ENCODE results near the gene NR5A1.

NR5A1 gene

DNA sequence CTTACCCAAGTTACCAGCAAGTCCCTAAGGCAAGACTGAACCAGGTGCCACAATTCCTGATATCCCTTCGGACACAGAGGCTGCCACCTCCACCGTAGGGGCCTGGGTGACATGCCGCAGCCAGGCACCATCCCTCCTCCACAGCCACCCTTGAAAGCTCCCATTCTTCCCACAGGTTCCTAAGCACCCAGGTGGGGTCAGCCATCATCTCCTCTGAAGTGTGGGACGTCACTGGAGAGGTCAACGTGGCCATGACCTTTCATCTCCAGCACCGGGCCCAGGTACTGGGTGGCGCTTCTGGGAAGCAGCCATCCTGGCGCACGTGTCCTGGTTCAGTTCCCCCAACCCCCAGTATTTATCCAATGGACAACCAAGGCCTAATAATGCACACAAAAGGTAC, 48.8 kb downstream of the NR5A1 start:
- DNase-seq (ENCODE audit: low read depth in 2 of 2), result no peak

- no peak for DNase-seq (ENCODE audit: low read depth in 2 of 2)
Observed at GRCh38 chr9:124457887-124458431, 49.2 kb downstream of the NR5A1 start.

DNA sequence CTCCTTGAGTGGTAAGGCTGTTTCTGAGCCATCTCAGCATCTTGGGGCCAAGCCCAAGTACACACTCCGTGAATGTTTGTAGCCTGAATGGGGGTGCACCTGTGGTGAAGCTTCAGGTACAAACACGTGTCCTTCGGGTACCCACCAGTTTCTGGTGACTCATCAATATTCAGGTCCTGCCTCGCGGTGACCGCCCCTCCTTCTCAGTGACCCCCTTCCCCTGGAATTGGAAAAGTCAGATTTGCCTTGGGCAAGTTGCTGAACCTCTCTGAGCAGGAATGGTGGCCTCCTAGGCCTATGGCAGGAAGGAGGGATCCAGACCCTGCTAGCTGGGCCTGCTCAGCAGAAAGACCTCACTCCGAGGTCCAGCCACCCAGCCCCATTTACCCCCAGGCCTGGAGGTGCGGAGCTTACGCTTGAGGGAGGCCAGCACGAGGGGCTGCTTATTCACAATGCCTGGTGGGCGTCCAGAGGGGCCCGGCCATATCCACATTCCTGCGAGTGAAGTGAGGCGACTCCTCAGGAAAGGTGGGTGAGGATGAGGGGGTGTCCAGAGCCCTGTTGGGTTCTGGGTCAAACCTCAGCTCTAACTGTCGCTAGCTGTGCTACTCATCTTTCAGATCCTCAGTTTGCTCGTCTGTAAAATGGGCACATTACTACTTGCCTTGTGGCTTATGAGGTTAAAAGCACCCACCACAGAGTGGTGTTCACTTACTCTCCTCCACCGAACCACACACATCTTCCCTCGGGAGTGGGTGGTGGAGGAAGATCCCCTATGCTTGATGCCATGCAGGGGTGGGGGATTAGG, 49.9 kb downstream of the NR5A1 start:
- DNase-seq (ENCODE audit: low read depth in 2 of 2), result no peak

- no peak for DNase-seq (ENCODE audit: low read depth in 2 of 2)
Observed at GRCh38 chr9:124456341-124457078, 50.7 kb downstream of the NR5A1 start.

DNA sequence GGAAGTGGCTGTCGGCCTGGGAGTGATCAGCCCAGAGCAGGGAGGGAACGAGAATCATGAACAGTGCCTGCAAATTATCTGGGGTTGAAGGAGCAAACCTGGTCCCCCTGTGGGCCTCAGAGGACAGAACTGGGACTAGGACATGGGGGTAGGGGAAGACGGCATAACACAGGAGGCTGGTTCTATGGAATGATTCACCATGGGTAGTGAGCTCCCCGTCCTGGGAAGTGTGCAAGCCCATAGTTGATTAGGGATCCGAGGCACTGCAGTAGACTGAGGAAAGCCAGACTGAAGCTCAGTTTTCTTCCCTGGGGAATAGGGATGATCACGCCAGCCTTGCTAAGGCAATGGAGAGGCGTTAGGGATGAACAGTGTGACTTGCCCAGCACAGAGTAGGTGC, 51.4 kb downstream of the NR5A1 start:
- no peak for DNase-seq (ENCODE audit: low read depth in 2 of 2)

GRCh38 chr9:124454791-124455443, 52.3 kb downstream of the NR5A1 start:
- DNase-seq (ENCODE audit: low read depth in 2 of 2), result no peak

DNA sequence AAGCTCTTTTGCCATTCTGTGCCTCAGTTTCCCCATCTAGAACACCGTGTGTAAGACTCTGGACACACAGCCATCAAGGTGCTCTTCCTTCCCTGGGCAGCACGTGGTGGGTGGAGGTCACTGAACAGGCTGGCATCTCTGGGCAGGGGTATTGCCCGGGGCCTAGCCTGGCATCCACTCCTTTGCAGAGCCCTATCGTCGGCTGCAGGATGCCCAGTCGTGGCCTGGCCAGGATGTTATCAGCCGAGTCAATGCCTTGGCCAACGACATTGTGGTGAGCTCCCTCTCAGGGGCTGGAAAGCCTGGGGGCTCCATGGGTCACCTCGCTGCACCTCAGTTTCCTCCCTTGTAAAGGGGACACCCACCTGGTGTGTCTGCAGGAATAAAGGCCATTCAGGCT, 52.9 kb downstream of the NR5A1 start:
- no peak for DNase-seq (ENCODE audit: low read depth in 2 of 2)

DNA sequence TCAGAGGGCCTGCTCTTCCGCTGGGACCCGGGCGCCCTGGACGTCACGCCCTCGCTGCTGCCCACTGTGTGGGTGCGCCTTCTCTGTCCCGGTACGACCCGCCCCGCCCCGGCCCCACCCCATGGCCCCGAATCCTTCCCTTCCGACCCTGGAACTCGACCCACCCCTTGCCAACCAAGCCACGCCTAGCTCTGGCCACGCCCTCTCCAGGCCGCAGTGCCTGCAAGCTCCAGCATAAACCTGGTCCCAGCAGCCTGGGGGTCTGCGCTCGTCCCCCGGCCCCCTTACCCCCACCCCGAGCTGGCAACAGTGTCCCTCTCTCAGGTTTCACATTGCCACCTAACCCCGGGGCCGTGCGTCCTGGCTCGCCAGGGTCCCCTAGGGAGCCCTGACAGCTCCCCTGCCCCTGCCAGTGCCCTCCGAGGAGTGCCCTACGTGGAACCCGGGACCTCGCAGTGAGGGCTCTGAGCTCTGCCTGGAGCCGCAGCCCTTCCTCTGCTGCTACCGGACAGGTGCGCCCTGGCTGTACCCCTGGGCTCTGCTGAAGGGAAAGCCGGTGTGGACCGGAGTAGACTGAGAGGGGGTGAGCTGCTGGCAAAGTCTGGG, 53.5 kb downstream of the NR5A1 start:
- no peak for DNase-seq (ENCODE audit: low read depth in 2 of 2)

- no peak for DNase-seq (ENCODE audit: low read depth in 2 of 2)
Observed at GRCh38 chr9:124452841-124453585, 54.2 kb downstream of the NR5A1 start.

- DNase-seq (ENCODE audit: low read depth in 2 of 2), result no peak
Observed at GRCh38 chr9:124452326-124452725, 54.9 kb downstream of the NR5A1 start.

DNA sequence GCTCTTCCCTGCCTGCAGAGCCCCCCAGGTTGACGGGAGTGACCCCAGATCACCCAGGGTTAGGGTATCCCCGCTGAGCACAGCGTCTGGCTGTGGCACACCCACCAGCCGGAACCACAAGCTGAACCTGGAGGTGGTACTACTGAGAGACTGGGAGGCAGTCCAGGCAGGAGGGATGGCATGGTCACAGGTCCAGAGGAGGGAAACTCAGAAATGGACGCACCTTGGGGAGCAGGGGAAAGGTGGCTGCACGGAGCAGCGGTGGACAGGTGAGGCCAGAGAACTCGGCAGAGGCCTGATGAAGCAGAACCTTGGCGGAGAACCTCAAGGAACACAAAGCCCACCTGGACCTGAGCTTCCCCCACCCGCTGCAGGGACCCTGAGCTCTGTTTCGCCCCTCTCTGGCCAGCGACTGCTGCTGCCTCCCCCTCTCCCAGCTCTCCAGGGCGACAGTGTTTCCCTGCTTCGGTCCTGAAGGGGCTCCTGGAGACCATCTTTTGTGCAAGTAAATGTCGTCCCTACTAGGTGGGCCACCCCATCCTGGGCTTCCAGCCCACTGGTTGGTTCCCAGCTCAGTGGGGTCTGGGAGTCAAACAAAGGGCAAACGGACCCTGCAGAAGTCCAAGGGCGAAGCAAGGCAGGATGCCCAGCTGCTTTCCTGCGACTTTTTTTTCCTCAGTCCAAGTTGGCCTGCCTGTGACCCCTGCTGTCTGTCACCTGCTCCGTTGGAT, 56.1 kb downstream of the NR5A1 start:
- no peak for DNase-seq (ENCODE audit: low read depth in 2 of 2)

DNA sequence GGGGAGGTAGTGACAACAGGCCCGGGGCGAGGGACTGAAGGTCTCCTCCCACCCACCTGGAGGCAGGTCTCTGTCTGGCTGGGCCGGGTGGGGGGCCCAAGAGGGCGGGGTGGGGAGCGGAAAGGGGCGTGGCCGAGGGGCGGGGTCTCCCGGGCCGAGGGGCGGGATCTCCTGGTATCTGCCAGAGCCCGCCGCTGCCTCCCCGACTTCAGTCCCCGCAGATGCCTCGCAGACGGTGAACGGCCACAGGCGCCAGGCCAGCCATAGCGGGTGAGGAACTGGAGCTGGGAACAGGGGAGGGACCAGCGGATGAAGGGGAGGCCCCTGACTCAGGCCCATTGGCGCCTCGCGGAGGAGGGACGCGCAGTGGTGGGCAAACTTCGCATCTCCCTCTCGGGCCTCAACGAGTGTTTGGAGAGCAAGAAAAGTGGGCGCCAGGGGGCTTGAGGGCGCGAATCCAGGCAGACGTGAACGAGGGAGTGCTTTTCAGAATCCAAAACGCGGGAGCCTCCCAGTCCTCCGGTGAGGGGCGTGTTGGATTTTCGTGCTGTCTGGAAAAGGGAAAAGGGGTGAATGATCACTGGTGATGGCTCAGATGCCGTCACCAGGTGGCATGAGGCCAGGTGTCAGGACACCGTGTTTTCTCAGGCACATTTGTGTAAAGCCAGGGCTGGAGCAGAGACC, 56.8 kb downstream of the NR5A1 start, which contains the start of gene ADGRD2:
Gene ADGRD2, plus strand, starts transcription at position 211 of the 684 bp plus-strand sequence. CDS start 1,216 bp downstream, outside the sequence.
- no peak for DNase-seq (ENCODE audit: low read depth in 2 of 2)

DNA sequence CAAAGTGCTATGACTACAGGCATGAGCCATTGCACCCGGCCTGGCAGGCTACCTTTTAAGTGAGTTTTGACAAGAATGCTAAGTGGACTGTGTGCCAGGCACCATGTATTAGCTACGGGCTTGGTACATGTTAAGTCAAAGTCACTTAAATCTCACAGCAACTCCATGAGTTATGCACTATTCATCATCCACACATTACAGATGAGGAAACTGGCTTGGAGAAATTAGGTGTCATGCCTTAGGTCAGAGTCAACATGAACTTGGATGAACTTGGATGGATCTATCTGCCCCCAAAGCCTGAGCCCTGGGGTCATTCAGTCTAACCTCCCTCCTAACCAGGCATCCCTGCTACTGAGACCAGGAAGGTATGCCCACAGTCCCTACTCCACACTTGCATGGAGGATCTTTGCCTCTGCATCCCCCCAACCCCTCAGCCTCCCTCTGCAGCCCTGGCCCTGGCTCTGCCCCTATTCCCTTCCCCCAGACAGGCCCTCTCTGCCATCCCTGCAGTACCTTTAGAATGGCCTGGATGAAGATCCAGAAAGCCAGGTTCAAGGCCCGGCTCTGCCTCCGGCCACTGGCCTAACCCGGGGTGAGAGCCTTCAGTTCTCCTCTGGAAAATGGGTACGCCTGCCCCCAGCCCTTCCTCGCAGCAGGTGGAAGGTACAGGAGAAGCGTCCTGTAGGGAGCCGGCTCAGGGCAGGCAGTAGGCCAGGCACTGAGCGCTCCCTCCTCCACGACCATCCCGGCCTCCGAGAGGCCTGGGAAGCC, 57.6 kb downstream of the NR5A1 start:
- no peak for DNase-seq (ENCODE audit: low read depth in 2 of 2)

DNA sequence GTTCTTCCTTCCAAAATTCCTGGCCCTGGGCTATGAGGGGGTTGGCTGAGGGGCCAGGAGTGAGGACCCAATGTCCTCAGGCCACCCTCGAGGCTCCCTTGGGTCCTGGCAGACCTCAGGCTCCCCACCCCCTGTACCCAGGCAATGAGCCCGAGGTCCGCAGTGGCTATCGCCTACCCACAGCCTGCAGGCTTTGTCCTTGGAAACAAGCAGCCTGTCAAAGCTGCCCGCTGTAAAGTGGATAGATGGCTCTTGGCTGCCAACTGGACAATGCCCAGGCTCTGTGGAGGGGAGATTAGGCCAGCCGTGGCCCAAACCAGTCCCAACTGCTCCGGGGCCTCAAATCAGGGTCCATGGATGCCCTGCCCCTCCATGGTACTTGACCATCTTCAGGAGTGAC, 59.2 kb downstream of the NR5A1 start:
- DNase-seq (ENCODE audit: low read depth in 2 of 2), result no peak

DNA sequence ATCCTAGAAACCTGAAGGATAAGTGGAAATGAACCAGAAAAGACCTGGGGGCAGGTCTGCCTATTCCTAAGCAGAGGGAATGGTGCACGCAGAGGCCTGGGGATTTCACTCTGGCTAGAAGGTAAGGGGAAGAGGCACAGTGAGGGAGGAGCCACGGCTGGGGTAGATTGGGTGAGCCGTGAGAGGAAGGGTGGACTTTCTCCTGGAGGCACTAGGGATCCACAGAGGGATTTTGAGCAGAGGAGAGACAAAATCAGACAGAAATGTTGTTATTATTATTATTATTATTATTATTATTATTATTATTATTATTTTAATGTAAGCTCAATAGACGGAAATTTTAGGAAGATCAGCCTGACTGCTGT, 59.9 kb downstream of the NR5A1 start:
- no peak for DNase-seq (ENCODE audit: low read depth in 2 of 2)

GRCh38 chr9:124444166-124444565, 63.0 kb downstream of the NR5A1 start:
- DNase-seq (ENCODE audit: low read depth in 2 of 2), result no peak

DNA sequence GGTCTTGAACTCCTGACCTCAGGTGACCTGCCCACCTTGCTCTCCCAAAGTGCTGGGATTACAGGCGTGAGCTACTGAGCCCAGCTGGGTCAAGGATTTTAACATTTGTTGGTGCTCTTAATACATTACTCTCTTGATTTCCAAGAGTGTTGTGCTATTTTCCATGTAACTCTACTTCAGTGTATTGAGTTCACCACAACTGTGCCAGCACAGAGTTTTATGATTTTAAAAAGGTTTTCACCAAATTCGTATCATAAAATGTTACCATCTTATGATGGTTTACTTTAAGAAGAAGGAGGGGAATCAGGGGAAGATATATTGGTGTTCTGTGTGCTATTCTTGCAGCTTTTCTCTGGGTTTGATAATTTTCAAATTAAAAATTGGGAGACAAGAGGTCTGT, 63.6 kb downstream of the NR5A1 start:
- DNase-seq (ENCODE audit: low read depth in 2 of 2), result no peak

- no peak for DNase-seq (ENCODE audit: low read depth in 2 of 2)
Observed at GRCh38 chr9:124442826-124443225, 64.4 kb downstream of the NR5A1 start.

GRCh38 chr9:124442379-124442778, 64.8 kb downstream of the NR5A1 start:
- no peak for DNase-seq (ENCODE audit: low read depth in 2 of 2)
